CD8-positive, alpha-beta memory T cell (primary cell): Measurements from ENCODE around the gene DERA. TPM values are rescaled to one million over a fixed set of nuclear protein-coding genes. Genes with fewer than 3 reads are reported as not detected.
"Not testable (repeated sequence)": the region's sequence is repeated elsewhere in the genome, so short reads cannot be mapped to it uniquely, and the experiment has no call there.

ENCODE experiments used
- CTCF ChIA-PET: fragments of 350-600 bp; sonication (Branson Sonifier 250); formaldehyde crosslinking; loops from one replicate; lab custom pipeline; 2021; ENCODE audit warnings: antibody characterized with exemption; lab: Charles Lee
- POLR2A ChIA-PET: fragments of 350-600 bp; sonication (Branson Sonifier 250); formaldehyde crosslinking; loops from one replicate; lab custom pipeline; 2021; ENCODE audit warnings: antibody characterized with exemption; lab: Charles Lee
- DNase-seq, 5 donors: peaks; one replicate each; pipeline versions ENCODE4 v3.0.0 to v3.0.0-alpha.2; 2020 to 2022; ENCODE audit warnings: mixed read lengths in 1 of 5
- H3K27ac ChIP-seq: one replicate; pipeline ENCODE4 v1.7.0; 2013; ENCODE audit warnings: low read depth, mild to moderate bottlenecking, low read length, moderate library complexity
- H3K27me3 ChIP-seq: 2 replicates; pipeline ENCODE4 v1.7.0; 2013; ENCODE audit warnings: low read length, mild to moderate bottlenecking; ENCODE audit not compliant: insufficient read depth, poor library complexity, severe bottlenecking
- H3K36me3 ChIP-seq: 2 replicates; pipeline ENCODE4 v1.7.0; 2013; ENCODE audit warnings: mild to moderate bottlenecking, low read length, moderate library complexity; ENCODE audit not compliant: insufficient read depth
- H3K4me1 ChIP-seq: 2 replicates; pipeline ENCODE4 v1.7.0; 2013; ENCODE audit warnings: mild to moderate bottlenecking, low read length, moderate library complexity; ENCODE audit not compliant: insufficient read depth
- H3K4me3 ChIP-seq: 2 replicates; pipeline ENCODE4 v1.7.0; 2013; ENCODE audit warnings: mild to moderate bottlenecking, low read length
- H3K9me3 ChIP-seq: 2 replicates; pipeline ENCODE4 v1.7.0; 2013; ENCODE audit warnings: mild to moderate bottlenecking, low read length
- H3K27ac Mint-ChIP-seq, 8 donors: one replicate each; pipeline ENCODE4 v1.8.0; 2020 to 2021; ENCODE audit warnings: mixed read lengths in 8 of 8, mild to moderate bottlenecking in 6 of 8, inconsistent platforms in 3 of 8, moderate library complexity in 3 of 8
- H3K27me3 Mint-ChIP-seq, 2 donors: one replicate each; pipeline ENCODE4 v1.8.0; 2020 to 2021; ENCODE audit warnings: mixed read lengths in 2 of 2, mild to moderate bottlenecking in 1 of 2, moderate library complexity in 1 of 2
- H3K36me3 Mint-ChIP-seq, 3 donors: one replicate each; pipeline ENCODE4 v1.8.0; 2020 to 2021; ENCODE audit warnings: mixed read lengths in 3 of 3, inconsistent platforms in 1 of 3, mild to moderate bottlenecking in 1 of 3
- H3K4me1 Mint-ChIP-seq, 3 donors: one replicate each; pipeline ENCODE4 v1.8.0; 2020 to 2021; ENCODE audit warnings: mixed read lengths in 3 of 3, inconsistent platforms in 1 of 3, mild to moderate bottlenecking in 1 of 3
- H3K4me3 Mint-ChIP-seq, 7 donors: one replicate each; pipeline ENCODE4 v1.8.0; 2020 to 2021; ENCODE audit warnings: mixed read lengths in 7 of 7, mild to moderate bottlenecking in 6 of 7, moderate library complexity in 4 of 7, inconsistent platforms in 2 of 7
- H3K9me3 Mint-ChIP-seq, 5 donors: one replicate each; pipeline ENCODE4 v1.8.0; 2020 to 2022; ENCODE audit warnings: mixed read lengths in 5 of 5, mild to moderate bottlenecking in 3 of 5, moderate library complexity in 2 of 5, inconsistent platforms in 1 of 5
- polyA plus RNA-seq: library from polyadenylated mRNA; unstranded; fragments of 300-500 nt; fragmentation: Illumina TruSeq; gene quantifications from one replicate; pipeline ENCODE4 v1.2.3, GENCODE V29; 2021
- total RNA-seq, 2 experiments: library from RNA; stranded (reverse); gene quantifications; one replicate each; pipeline ENCODE4 v1.2.3, GENCODE V29; 2021

The DERA gene
- total and polyA plus RNA-seq, 3 experiments from 2014 or later: 25.2 to 26.6 (median 25.8) TPM

GRCh38 chr12:15911931-15912330 lies 799 bp downstream of the DERA start:
- H3K9me3 ChIP-seq, H3K27me3 Mint-ChIP-seq, H3K9me3 Mint-ChIP-seq, H3K36me3 ChIP-seq, H3K27me3 ChIP-seq, DNase-seq, H3K27ac ChIP-seq, H3K4me1 ChIP-seq, H3K36me3 Mint-ChIP-seq: not testable (repeated sequence)
- CTCF ChIA-PET: interaction anchor here (1.5 to 3.1 kb wide), 2 partner anchors 10 to 13 kb away, joined by 3 to 11 read pairs; no protein-coding TSS in a partner anchor
- Mint-ChIP-seq H3K4me1 (peaks cover 11 to 24% (median 22%) of the 10 kb centered on the region in 3 donors), H3K27ac (peak overlapping the region; percentile 37 to 96 (median 84)), H3K4me3 (peak overlapping the region; percentile 87 to 93 (median 89))
- POLR2A ChIA-PET: interaction anchor here (1.1 to 1.8 kb wide), 2 partner anchors 22 to 29 kb away, joined by 3 to 12 read pairs; partner anchors contain the start of gene STRAP
- peak overlapping the region; percentile 51 for H3K4me3 ChIP-seq

- DNase-seq, H3K4me3 Mint-ChIP-seq, H3K27ac ChIP-seq, CTCF ChIA-PET, H3K36me3 ChIP-seq, H3K4me3 ChIP-seq, H3K9me3 ChIP-seq, H3K27me3 ChIP-seq, H3K27me3 Mint-ChIP-seq, H3K9me3 Mint-ChIP-seq, H3K4me1 ChIP-seq, H3K27ac Mint-ChIP-seq, POLR2A ChIA-PET: not testable (repeated sequence)
- Mint-ChIP-seq H3K4me1 (peaks cover 14 to 24% (median 22%) of the 10 kb centered on the region in 3 donors), H3K36me3 (peaks cover 0 to 13% (median 0%) of the 10 kb centered on the region in 3 donors)
Measured at GRCh38 chr12:15914131-15914530, 3.0 kb downstream of the DERA start.

- Histone ChIP-seq H3K27me3 (no peaks in the 10 kb centered on the region), H3K9me3 (no peaks in the 10 kb centered on the region), H3K36me3 (no peaks in the 10 kb centered on the region), H3K4me1 (no peaks in the 10 kb centered on the region), H3K27ac (no peak overlapping the region), H3K4me3 (no peak overlapping the region)
- Mint-ChIP-seq H3K9me3 (no peaks in the 10 kb centered on the region), H3K27me3 (no peaks in the 10 kb centered on the region), H3K36me3 (peaks cover 0 to 8% (median 0%) of the 10 kb centered on the region in 3 donors), H3K4me1 (peaks cover 4 to 12% (median 4%) of the 10 kb centered on the region in 3 donors), H3K4me3 (no peak overlapping the region), H3K27ac (peak overlapping the region in 1 of 8 donors; percentile 47)
- ChIA-PET CTCF (no interaction called here), POLR2A (no interaction called here)
- DNase-seq: no peak
Measured at GRCh38 chr12:15918066-15918465, 6.9 kb downstream of the DERA start.

GRCh38 chr12:15919418-15919817 lies 8.3 kb downstream of the DERA start:
- Histone ChIP-seq H3K4me1 (no peaks in the 10 kb centered on the region), H3K4me3 (no peak overlapping the region), H3K9me3 (no peaks in the 10 kb centered on the region), H3K27ac (no peak overlapping the region), H3K36me3 (no peaks in the 10 kb centered on the region), H3K27me3 (no peaks in the 10 kb centered on the region)
- peaks cover 4 to 18% (median 4%) of the 10 kb centered on the region in 3 donors for H3K4me1 Mint-ChIP-seq
- CTCF ChIA-PET: no interaction called here
- H3K27ac Mint-ChIP-seq: peak overlapping the region in 1 of 8 donors; percentile 38
- no peaks in the 10 kb centered on the region for H3K9me3 Mint-ChIP-seq
- no peak overlapping the region for H3K4me3 Mint-ChIP-seq
- no peaks in the 10 kb centered on the region for H3K27me3 Mint-ChIP-seq
- POLR2A ChIA-PET: no interaction called here
- no peak for DNase-seq
- H3K36me3 Mint-ChIP-seq: peaks cover 0 to 8% (median 1%) of the 10 kb centered on the region in 3 donors

GRCh38 chr12:15924956-15925355 lies 13.8 kb downstream of the DERA start:
- H3K36me3 Mint-ChIP-seq: peaks cover 0 to 1% (median 0%) of the 10 kb centered on the region in 3 donors
- H3K27ac Mint-ChIP-seq: no peak overlapping the region
- H3K27me3 Mint-ChIP-seq: no peaks in the 10 kb centered on the region
- no peak overlapping the region for H3K4me3 ChIP-seq
- POLR2A ChIA-PET: no interaction called here
- no peak for DNase-seq
- H3K27ac ChIP-seq: no peak overlapping the region
- peaks cover 4 to 18% (median 7%) of the 10 kb centered on the region in 3 donors for H3K4me1 Mint-ChIP-seq
- H3K27me3 ChIP-seq: no peaks in the 10 kb centered on the region
- H3K9me3 Mint-ChIP-seq: no peaks in the 10 kb centered on the region
- H3K9me3 ChIP-seq: no peaks in the 10 kb centered on the region
- CTCF ChIA-PET: no interaction called here
- no peaks in the 10 kb centered on the region for H3K4me1 ChIP-seq
- H3K4me3 Mint-ChIP-seq: no peak overlapping the region
- H3K36me3 ChIP-seq: no peaks in the 10 kb centered on the region

- no peak for DNase-seq
- H3K4me1 Mint-ChIP-seq: peaks cover 4 to 5% (median 5%) of the 10 kb centered on the region in 3 donors
Measured at GRCh38 chr12:15928346-15928745, 17.2 kb downstream of the DERA start.

GRCh38 chr12:15928870-15929571 lies 17.9 kb downstream of the DERA start:
- H3K27ac ChIP-seq: no peak overlapping the region
- Mint-ChIP-seq H3K4me3 (no peak overlapping the region), H3K36me3 (peaks cover 0 to 12% (median 4%) of the 10 kb centered on the region in 3 donors), H3K9me3 (peaks cover 0 to 2% (median 0%) of the 10 kb centered on the region in 5 donors), H3K4me1 (peaks cover 0 to 5% (median 4%) of the 10 kb centered on the region in 3 donors), H3K27ac (no peak overlapping the region), H3K27me3 (no peaks in the 10 kb centered on the region)
- ChIA-PET POLR2A (no interaction called here), CTCF (no interaction called here)
- H3K27me3 ChIP-seq: no peaks in the 10 kb centered on the region
- no peaks in the 10 kb centered on the region for H3K36me3 ChIP-seq
- no peaks in the 10 kb centered on the region for H3K4me1 ChIP-seq
- no peaks in the 10 kb centered on the region for H3K9me3 ChIP-seq
- DNase-seq: no peak
- no peak overlapping the region for H3K4me3 ChIP-seq

More at GRCh38 chr12:15928346-15928745, 17.2 kb downstream of the DERA start:
- Mint-ChIP-seq H3K27me3 (no peaks in the 10 kb centered on the region), H3K27ac (no peak overlapping the region), H3K36me3 (peaks cover 1 to 6% (median 4%) of the 10 kb centered on the region in 3 donors), H3K4me3 (no peak overlapping the region), H3K9me3 (peaks cover 0 to 2% (median 0%) of the 10 kb centered on the region in 5 donors)
- Histone ChIP-seq H3K27ac (no peak overlapping the region), H3K27me3 (no peaks in the 10 kb centered on the region), H3K4me3 (no peak overlapping the region), H3K9me3 (no peaks in the 10 kb centered on the region), H3K36me3 (no peaks in the 10 kb centered on the region), H3K4me1 (no peaks in the 10 kb centered on the region)
- ChIA-PET POLR2A (no interaction called here), CTCF (no interaction called here)

- Histone ChIP-seq H3K27me3 (no peaks in the 10 kb centered on the region), H3K4me3 (no peak overlapping the region), H3K36me3 (no peaks in the 10 kb centered on the region), H3K4me1 (no peaks in the 10 kb centered on the region), H3K9me3 (no peaks in the 10 kb centered on the region), H3K27ac (no peak overlapping the region)
- Mint-ChIP-seq H3K27me3 (no peaks in the 10 kb centered on the region), H3K36me3 (peaks cover 0 to 18% (median 4%) of the 10 kb centered on the region in 3 donors), H3K4me1 (peaks cover 0 to 2% (median 1%) of the 10 kb centered on the region in 3 donors), H3K27ac (no peak overlapping the region), H3K9me3 (peaks cover 0 to 3% (median 0%) of the 10 kb centered on the region in 5 donors), H3K4me3 (no peak overlapping the region)
- CTCF ChIA-PET: no interaction called here
- POLR2A ChIA-PET: no interaction called here
- DNase-seq: no peak
Measured at GRCh38 chr12:15931590-15932053, 20.5 kb downstream of the DERA start.
